Suprapubic skin (tissue), 4 donors: ENCODE data around the gene CNPPD1. TPM values are rescaled to one million over a fixed set of nuclear protein-coding genes. Genes with fewer than 3 reads are reported as not detected.
A peak's percentile ranks its signal among the peaks of the same experiment; 100 is the strongest.

ENCODE experiments used
- DNase-seq, 2 donors: peaks; one replicate each; pipeline ENCODE4 v3.0.0-alpha.2; 2019; ENCODE audit warnings: low spot score in 2 of 2
- H3K27ac ChIP-seq: fragments of 200-600 bp; sonication (generic); one replicate; pipeline ENCODE4 v1.5.1; 2019
- H3K27me3 ChIP-seq: fragments of 200-600 bp; sonication (generic); one replicate; pipeline ENCODE4 v1.5.1; 2019
- H3K36me3 ChIP-seq: fragments of 200-600 bp; sonication (generic); one replicate; pipeline ENCODE4 v1.5.1; 2019
- H3K4me1 ChIP-seq: fragments of 200-600 bp; sonication (generic); one replicate; pipeline ENCODE4 v1.5.1; 2019
- H3K4me3 ChIP-seq: fragments of 200-600 bp; sonication (generic); one replicate; pipeline ENCODE4 v1.5.1; 2019; ENCODE audit warnings: mild to moderate bottlenecking
- H3K9me3 ChIP-seq: fragments of 200-600 bp; sonication (generic); one replicate; pipeline ENCODE4 v1.5.1; 2019
- EP300 ChIP-seq: sonication (generic); formaldehyde crosslinking; IDR thresholded peaks from one replicate; pipeline ENCODE4 v1.6.1; 2017; ENCODE audit warnings: antibody characterized with exemption
- POLR2A ChIP-seq, 2 donors: fragments of 450-650 bp; IDR thresholded peaks; one replicate each; pipeline ENCODE4 v1.6.1; 2017; ENCODE audit warnings: antibody characterized with exemption in 2 of 2, mild to moderate bottlenecking in 2 of 2, moderate library complexity in 2 of 2
- POLR2AphosphoS5 ChIP-seq, 3 donors: sonication (generic); formaldehyde crosslinking; IDR thresholded peaks; one replicate each; pipeline ENCODE4 v1.6.1; 2017; ENCODE audit warnings: antibody characterized with exemption in 3 of 3
- WGBS: methylation state at CpG from one replicate; pipeline ENCODE4 v1.1.5; 2018; 5-methylcytosine and 5-hydroxymethylcytosine counted together
- total RNA-seq, 4 donors: library from RNA; depleted of rRNA; stranded (reverse); fragments of >200 nt; gene quantifications; one replicate each; pipeline ENCODE4 v1.1.0, GENCODE V29; 2016
- TF ChIP-seq, protein P1 (sequence below), 2 donors: fragments of 200-600 bp in 1 of 2; fragments of 450-650 bp in 1 of 2; sonication (generic) in 1 of 2; IDR thresholded peaks; one replicate each; pipeline ENCODE4 v1.5.1; 2016 to 2019; ENCODE audit warnings: antibody characterized with exemption in 2 of 2, mild to moderate bottlenecking in 1 of 2, moderate library complexity in 1 of 2

Gene CNPPD1
- total RNA-seq, 4 donors from 2014 or later = 44.9 to 70.3 (median 53.0) TPM

DNA sequence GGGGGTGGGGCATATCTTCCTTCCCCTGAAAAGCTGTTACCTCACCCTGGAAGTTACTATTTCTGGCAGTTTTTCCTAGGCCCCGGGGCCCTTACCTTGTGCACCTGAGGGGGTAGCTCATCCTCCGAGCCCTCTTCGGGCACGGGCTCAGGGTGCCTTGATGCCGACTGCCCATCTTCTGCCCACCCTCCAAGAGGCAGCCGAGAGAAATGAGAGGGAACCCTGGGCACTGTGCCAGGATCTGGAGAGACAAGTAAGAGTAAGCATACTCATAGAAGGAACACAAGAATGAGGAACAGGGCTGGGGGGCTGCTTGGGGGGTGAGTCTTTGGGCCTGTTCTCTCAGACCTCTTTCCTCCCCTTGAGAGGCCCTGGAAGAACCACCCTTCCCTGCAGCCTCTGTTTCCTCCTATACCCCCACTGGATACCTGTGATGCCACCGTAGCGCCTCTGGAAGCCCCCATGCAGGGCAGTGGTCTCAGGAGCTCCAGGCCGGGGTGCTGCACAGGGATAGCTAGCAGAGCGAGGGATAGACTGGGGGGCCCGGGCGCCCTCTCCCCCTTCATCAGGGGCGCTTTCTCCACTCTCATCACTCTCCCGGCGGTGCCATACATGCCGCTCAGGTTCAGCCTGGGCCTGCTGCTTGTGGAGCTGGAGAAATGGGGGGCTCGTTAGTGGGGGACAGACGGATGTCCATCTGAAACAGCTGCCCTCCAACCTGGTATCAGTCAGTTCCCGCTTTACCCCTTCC lies 44.1 kb upstream of the CNPPD1 start:
- H3K4me3 ChIP-seq = no peak overlapping the region
- no peak overlapping the region for H3K27ac ChIP-seq
- DNase-seq = peak in 1 of 2 donors; percentile 72
- H3K4me1 ChIP-seq = peaks cover 35% of the 10 kb centered on the region
- peaks cover 66% of the 10 kb centered on the region for H3K36me3 ChIP-seq
- WGBS = 89% methylated on average over 16 of the region's 19 CpGs
- TF ChIP-seq POLR2A (IDR thresholded peaks at IDR 0.05) = no peak
- no peak for TF ChIP-seq POLR2AphosphoS5 (IDR thresholded peaks at IDR 0.05)
- no peak for TF ChIP-seq EP300
- TF ChIP-seq, protein P1, sequence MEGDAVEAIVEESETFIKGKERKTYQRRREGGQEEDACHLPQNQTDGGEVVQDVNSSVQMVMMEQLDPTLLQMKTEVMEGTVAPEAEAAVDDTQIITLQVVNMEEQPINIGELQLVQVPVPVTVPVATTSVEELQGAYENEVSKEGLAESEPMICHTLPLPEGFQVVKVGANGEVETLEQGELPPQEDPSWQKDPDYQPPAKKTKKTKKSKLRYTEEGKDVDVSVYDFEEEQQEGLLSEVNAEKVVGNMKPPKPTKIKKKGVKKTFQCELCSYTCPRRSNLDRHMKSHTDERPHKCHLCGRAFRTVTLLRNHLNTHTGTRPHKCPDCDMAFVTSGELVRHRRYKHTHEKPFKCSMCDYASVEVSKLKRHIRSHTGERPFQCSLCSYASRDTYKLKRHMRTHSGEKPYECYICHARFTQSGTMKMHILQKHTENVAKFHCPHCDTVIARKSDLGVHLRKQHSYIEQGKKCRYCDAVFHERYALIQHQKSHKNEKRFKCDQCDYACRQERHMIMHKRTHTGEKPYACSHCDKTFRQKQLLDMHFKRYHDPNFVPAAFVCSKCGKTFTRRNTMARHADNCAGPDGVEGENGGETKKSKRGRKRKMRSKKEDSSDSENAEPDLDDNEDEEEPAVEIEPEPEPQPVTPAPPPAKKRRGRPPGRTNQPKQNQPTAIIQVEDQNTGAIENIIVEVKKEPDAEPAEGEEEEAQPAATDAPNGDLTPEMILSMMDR (IDR thresholded peaks at IDR 0.05) = no peak
- no peaks in the 10 kb centered on the region for H3K27me3 ChIP-seq
- H3K9me3 ChIP-seq = no peaks in the 10 kb centered on the region

DNA sequence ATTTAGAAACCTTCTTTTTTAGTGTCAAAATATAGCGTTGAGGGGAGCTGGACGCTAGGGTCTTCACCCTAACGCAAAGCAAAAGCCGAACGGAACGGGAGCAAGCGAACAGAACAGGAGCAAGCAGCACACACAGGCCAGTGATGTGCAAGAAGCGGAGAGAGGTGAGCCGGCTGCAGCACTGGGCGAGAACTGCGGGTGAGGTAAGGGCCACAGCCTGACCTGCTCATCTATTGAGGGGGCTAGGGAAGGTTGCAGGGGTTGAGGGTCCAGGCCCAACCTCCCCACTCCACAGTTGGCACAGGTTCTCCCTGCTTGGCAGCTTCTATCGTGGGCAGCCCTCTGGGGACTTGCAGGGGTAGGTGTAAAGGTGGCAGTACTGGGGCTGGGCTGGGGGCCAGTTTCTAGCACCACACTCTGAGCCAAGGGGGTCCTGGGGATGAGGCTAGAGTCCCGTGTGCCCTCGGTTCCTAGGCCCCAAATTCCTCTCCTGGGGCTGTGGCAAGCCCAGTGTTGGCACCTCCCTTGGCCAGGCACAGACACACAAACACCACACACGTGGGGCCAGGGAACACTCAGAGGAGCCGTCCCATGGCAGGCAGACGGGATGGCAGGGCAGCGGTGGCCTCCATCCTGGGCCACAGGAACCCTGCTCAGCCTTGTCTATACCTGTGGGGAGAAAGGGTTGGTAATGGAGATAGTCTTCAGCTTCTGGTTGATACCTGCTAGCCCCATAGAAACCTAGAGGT lies 43.2 kb upstream of the CNPPD1 start:
- no peak overlapping the region for H3K4me3 ChIP-seq
- peaks cover 65% of the 10 kb centered on the region for H3K36me3 ChIP-seq
- H3K27me3 ChIP-seq = no peaks in the 10 kb centered on the region
- peaks cover 35% of the 10 kb centered on the region for H3K4me1 ChIP-seq
- TF ChIP-seq EP300 = no peak
- no peak for TF ChIP-seq POLR2A (IDR thresholded peaks at IDR 0.05)
- TF ChIP-seq, protein P1 (IDR thresholded peaks at IDR 0.05) = no peak
- TF ChIP-seq POLR2AphosphoS5 (IDR thresholded peaks at IDR 0.05) = no peak
- H3K9me3 ChIP-seq = no peaks in the 10 kb centered on the region
- 90% methylated on average over 17 of the region's 18 CpGs for WGBS
- H3K27ac ChIP-seq = no peak overlapping the region
- DNase-seq = no peak

- WGBS = 21% methylated on average over 15 of the region's 71 CpGs
- DNase-seq = peak; percentile 98
- H3K36me3 ChIP-seq = peaks cover 64% of the 10 kb centered on the region
- peak within 1 kb of the TSS; percentile 88 for H3K27ac ChIP-seq
- H3K9me3 ChIP-seq = no peaks in the 10 kb centered on the region
- H3K4me1 ChIP-seq = peaks cover 35% of the 10 kb centered on the region
- H3K27me3 ChIP-seq = no peaks in the 10 kb centered on the region
- H3K4me3 ChIP-seq = peak within 1 kb of the TSS; percentile 68
- peak in 1 of 3 donors; percentile 28 for TF ChIP-seq POLR2AphosphoS5 (IDR thresholded peaks at IDR 0.05)
- no peak for TF ChIP-seq POLR2A (IDR thresholded peaks at IDR 0.05)
These were observed 42.3 kb upstream of the CNPPD1 start, which contains the start of gene ABCB6 for GRCh38 chr2:219218732-219219701. TSS of gene ABCB6 (minus strand) at chr2:219218958. CDS start at chr2:219218673, 285 bp downstream.

DNA sequence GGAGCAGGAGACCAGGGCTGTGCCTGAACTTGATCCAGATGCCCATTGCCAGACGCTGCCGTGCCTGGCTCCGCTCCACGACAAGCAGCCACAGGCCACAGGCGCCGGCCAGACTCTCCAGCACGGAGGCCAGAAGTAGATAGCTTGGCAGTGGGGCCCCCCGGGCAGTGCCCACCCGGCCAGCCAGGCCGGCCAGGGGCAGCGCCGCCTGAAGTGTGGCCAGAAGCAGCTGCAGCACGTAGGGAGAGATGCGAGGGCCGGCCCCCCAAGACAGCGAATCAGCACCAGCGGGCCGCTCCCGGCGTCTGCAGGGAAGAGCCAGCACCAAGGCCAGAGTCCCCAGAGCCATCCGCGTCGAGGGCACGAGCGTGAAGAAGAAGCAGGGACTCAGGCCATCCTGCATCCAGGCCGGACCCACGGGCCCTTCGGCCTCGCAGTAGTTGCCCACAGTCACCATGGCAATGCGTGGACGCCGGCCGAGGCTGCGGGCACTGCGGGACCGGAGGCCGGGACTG lies 41.5 kb upstream of the CNPPD1 start:
- peak; percentile 82 to 86 for DNase-seq
- peak overlapping the region; percentile 68 for H3K4me3 ChIP-seq
- H3K4me1 ChIP-seq = peaks cover 35% of the 10 kb centered on the region
- peak overlapping the region; percentile 88 for H3K27ac ChIP-seq
- H3K9me3 ChIP-seq = no peaks in the 10 kb centered on the region
- 0% methylated on average over 12 of the region's 37 CpGs for WGBS
- H3K27me3 ChIP-seq = no peaks in the 10 kb centered on the region
- TF ChIP-seq POLR2AphosphoS5 (IDR thresholded peaks at IDR 0.05) (no peak), EP300 (no peak), POLR2A (IDR thresholded peaks at IDR 0.05) (no peak)
- TF ChIP-seq, protein P1 (IDR thresholded peaks at IDR 0.05) = no peak
- H3K36me3 ChIP-seq = peaks cover 63% of the 10 kb centered on the region

GRCh38 chr2:219216535-219216915 lies 39.8 kb upstream of the CNPPD1 start:
- Histone ChIP-seq H3K4me3 (no peak overlapping the region), H3K27ac (no peak overlapping the region), H3K9me3 (no peaks in the 10 kb centered on the region), H3K27me3 (no peaks in the 10 kb centered on the region), H3K36me3 (peaks cover 60% of the 10 kb centered on the region), H3K4me1 (peaks cover 35% of the 10 kb centered on the region)
- no peak for DNase-seq
- WGBS = 100% methylated on average over 4 of the region's 6 CpGs
- TF ChIP-seq POLR2A (IDR thresholded peaks at IDR 0.05) = no peak
- TF ChIP-seq EP300 = no peak
- no peak for TF ChIP-seq POLR2AphosphoS5 (IDR thresholded peaks at IDR 0.05)
- TF ChIP-seq, protein P1 (IDR thresholded peaks at IDR 0.05) = no peak
